Mesenchymal stem cell (in vitro differentiated cells and primary cell): Measurements from ENCODE around the gene HOMEZ.

ENCODE experiments used
- DNase-seq: peaks from one replicate; pipeline ENCODE4 v3.0.0-alpha.2; 2013
- H2AFZ ChIP-seq: one replicate; pipeline ENCODE4 v1.6.1; 2013; ENCODE audit warnings: low read depth, mild to moderate bottlenecking, control low read depth, inconsistent platforms, low read length, moderate library complexity
- H2AK5ac ChIP-seq: 2 replicates; pipeline ENCODE4 v1.6.1; 2013; ENCODE audit warnings: low read length, moderate library complexity, mild to moderate bottlenecking, inconsistent platforms; ENCODE audit not compliant: severe bottlenecking
- H2BK120ac ChIP-seq: one replicate; pipeline ENCODE4 v1.6.1; 2013; ENCODE audit warnings: low read depth, mild to moderate bottlenecking, inconsistent platforms, low read length, moderate library complexity
- H2BK12ac ChIP-seq, 2 experiments: one replicate each; pipeline ENCODE4 v1.6.1; 2013; ENCODE audit warnings: inconsistent platforms in 2 of 2, low read length in 2 of 2, mild to moderate bottlenecking in 2 of 2, moderate library complexity in 2 of 2, control low read depth in 1 of 2
- H2BK15ac ChIP-seq: one replicate; pipeline ENCODE4 v1.6.1; 2013; ENCODE audit warnings: mild to moderate bottlenecking, low read depth, inconsistent platforms; ENCODE audit not compliant: poor library complexity, severe bottlenecking
- H2BK5ac ChIP-seq: 2 replicates; pipeline ENCODE4 v1.6.1; 2013; ENCODE audit warnings: low read depth, mild to moderate bottlenecking, low read length, control low read depth, inconsistent platforms; ENCODE audit not compliant: poor library complexity, severe bottlenecking
- H3K14ac ChIP-seq, 2 experiments: one replicate each; pipeline ENCODE4 v1.6.1; 2013; ENCODE audit warnings: inconsistent platforms in 2 of 2, low read length in 2 of 2, control low read depth in 1 of 2, mild to moderate bottlenecking in 1 of 2, moderate library complexity in 1 of 2
- H3K18ac ChIP-seq, 2 experiments: one replicate each; pipeline ENCODE4 v1.6.1; 2013; ENCODE audit warnings: inconsistent platforms in 2 of 2, low read length in 2 of 2, control low read depth in 1 of 2, low read depth in 1 of 2, mild to moderate bottlenecking in 1 of 2
- H3K23ac ChIP-seq, 2 experiments: one replicate each; pipeline ENCODE4 v1.6.1; 2013; ENCODE audit warnings: inconsistent platforms in 2 of 2, low read length in 2 of 2, mild to moderate bottlenecking in 2 of 2, moderate library complexity in 2 of 2, control low read depth in 1 of 2
- H3K27ac ChIP-seq: 2 replicates; pipeline ENCODE4 v1.5.1; 2013; ENCODE audit warnings: mild to moderate bottlenecking, moderate library complexity, low read length, control low read depth, inconsistent platforms; ENCODE audit not compliant: poor library complexity, severe bottlenecking
- H3K27me3 ChIP-seq, 2 experiments: 2 replicates each; pipeline versions ENCODE4 v1.6.1 to v1.7.0; 2013; ENCODE audit warnings: low read length in 2 of 2, mild to moderate bottlenecking in 2 of 2, moderate library complexity in 2 of 2, control low read depth in 1 of 2, inconsistent platforms in 1 of 2; ENCODE audit not compliant: control insufficient read depth in 1 of 2, insufficient read depth in 1 of 2
- H3K36me3 ChIP-seq, 2 experiments: 2 replicates each; pipeline versions ENCODE4 v1.6.1 to v1.7.0; 2013; ENCODE audit warnings: low read length in 2 of 2, control low read depth in 1 of 2, inconsistent platforms in 1 of 2, low read depth in 1 of 2, mild to moderate bottlenecking in 1 of 2; ENCODE audit not compliant: insufficient read depth in 2 of 2, control insufficient read depth in 1 of 2
- H3K4ac ChIP-seq, 2 experiments: one replicate each; pipeline ENCODE4 v1.6.1; 2013; ENCODE audit warnings: inconsistent platforms in 2 of 2, low read length in 2 of 2, mild to moderate bottlenecking in 2 of 2, moderate library complexity in 2 of 2, control low read depth in 1 of 2, low read depth in 1 of 2
- H3K4me1 ChIP-seq: 2 replicates; pipeline ENCODE4 v1.6.1; 2013; ENCODE audit warnings: low read depth, low read length, control low read depth; ENCODE audit not compliant: control insufficient read depth, insufficient read depth
- H3K4me2 ChIP-seq: 2 replicates; pipeline ENCODE4 v1.6.1; 2013; ENCODE audit warnings: low read length, mild to moderate bottlenecking, inconsistent platforms; ENCODE audit not compliant: poor library complexity, severe bottlenecking
- H3K4me3 ChIP-seq, 2 experiments: 2 replicates each; pipeline versions ENCODE4 v1.5.1 to v1.7.0; 2013; ENCODE audit warnings: low read length in 2 of 2, mild to moderate bottlenecking in 2 of 2, control low read depth in 1 of 2, low read depth in 1 of 2; ENCODE audit not compliant: insufficient read depth in 1 of 2
- H3K79me1 ChIP-seq: replicated peaks from 2 replicates; pipeline ENCODE4 v1.6.1; 2013; ENCODE audit warnings: mild to moderate bottlenecking, control low read depth, low read length, inconsistent platforms; ENCODE audit not compliant: poor library complexity, severe bottlenecking
- H3K9ac ChIP-seq: 2 replicates; pipeline ENCODE4 v1.7.0; 2013; ENCODE audit warnings: mild to moderate bottlenecking, low read length, moderate library complexity
- H3K9me3 ChIP-seq: 2 replicates; pipeline ENCODE4 v1.7.0; 2013; ENCODE audit warnings: mild to moderate bottlenecking, low read length; ENCODE audit not compliant: control insufficient read depth
- H4K8ac ChIP-seq: one replicate; pipeline ENCODE4 v1.6.1; 2013; ENCODE audit warnings: inconsistent platforms, mild to moderate bottlenecking, low read length, moderate library complexity
- H4K91ac ChIP-seq: one replicate; pipeline ENCODE4 v1.6.1; 2013; ENCODE audit warnings: mild to moderate bottlenecking, low read length, inconsistent platforms
- WGBS: methylation state at CpG from one replicate; pipeline ENCODE4 v1.1.7; 2013; ENCODE audit warnings: mixed read lengths; 5-methylcytosine and 5-hydroxymethylcytosine counted together

The HOMEZ gene

GRCh38 chr14:23258256-23258655, 27.7 kb downstream of the HOMEZ start:
- Histone ChIP-seq H2BK5ac (no peak overlapping the region), H3K36me3 (no peaks in the 10 kb centered on the region), H3K27ac (no peak overlapping the region), H4K8ac (no peak overlapping the region), H3K18ac (no peak overlapping the region), H3K4me2 (no peak overlapping the region), H3K14ac (no peak overlapping the region), H2BK15ac (no peak overlapping the region), H2BK120ac (no peak overlapping the region), H3K79me1 (no peaks in the 10 kb centered on the region), H3K23ac (no peak overlapping the region), H4K91ac (no peak overlapping the region), H3K4ac (no peak overlapping the region), H3K27me3 (peaks cover 19% of the 10 kb centered on the region in 2 experiments), H3K4me3 (no peak overlapping the region), H2AK5ac (no peak overlapping the region), H3K9me3 (no peaks in the 10 kb centered on the region), H2BK12ac (no peak overlapping the region), H3K4me1 (no peaks in the 10 kb centered on the region), H2AFZ (no peak overlapping the region), H3K9ac (no peak overlapping the region)
- WGBS: 89% methylated on average over 5 of the region's 5 CpGs
- DNase-seq: no peak

DNA sequence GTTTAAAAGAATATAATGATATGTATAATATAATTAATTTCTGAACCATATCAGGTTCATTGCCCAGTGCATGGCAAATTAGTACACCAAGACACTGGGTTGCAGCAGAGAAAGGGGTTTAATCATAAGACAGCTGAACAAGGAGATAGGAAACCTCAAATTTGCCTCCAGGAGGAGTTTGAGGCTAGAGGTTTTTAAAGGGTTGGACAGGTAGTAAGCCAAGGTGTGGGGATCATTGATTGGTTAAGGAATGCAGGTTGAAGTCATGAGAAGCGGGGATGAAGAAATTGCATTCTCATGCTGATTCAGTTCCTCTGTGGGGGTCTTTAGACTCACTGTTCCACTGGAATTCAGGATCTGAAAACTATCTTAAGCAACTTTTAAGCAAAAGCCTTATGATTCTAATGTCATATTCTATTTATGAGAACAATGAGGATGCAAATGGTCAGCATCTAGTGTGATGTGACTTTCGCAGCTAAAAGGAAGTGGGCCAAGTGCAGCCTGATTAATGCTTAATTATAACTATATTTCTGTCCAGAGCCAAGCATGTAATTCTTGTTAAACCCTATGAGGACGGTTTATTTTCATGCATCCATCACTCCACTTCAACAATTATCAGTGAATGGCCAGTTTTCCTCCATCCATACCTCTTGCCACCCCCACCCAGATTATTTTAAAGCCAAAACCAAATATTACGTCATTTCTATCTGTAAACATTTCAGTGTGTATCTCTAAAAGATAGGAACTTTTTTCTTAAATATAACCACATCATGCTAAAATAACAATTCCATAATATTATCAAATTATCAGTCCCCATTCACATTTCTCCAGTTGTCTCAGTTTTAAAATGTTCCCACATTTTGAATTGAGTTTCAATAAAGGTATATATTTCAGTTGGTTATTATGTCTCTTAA, 33.3 kb downstream of the HOMEZ start:
- H3K9me3 ChIP-seq: no peaks in the 10 kb centered on the region
- no peaks in the 10 kb centered on the region for H3K36me3 ChIP-seq
- no peak overlapping the region for H4K8ac ChIP-seq
- H3K14ac ChIP-seq: no peak overlapping the region
- no peaks in the 10 kb centered on the region for H3K4me1 ChIP-seq
- H3K23ac ChIP-seq: no peak overlapping the region
- no peaks in the 10 kb centered on the region for H3K79me1 ChIP-seq
- no peak overlapping the region for H2AFZ ChIP-seq
- H3K4me3 ChIP-seq: no peak overlapping the region
- no peak overlapping the region for H3K4me2 ChIP-seq
- DNase-seq: no peak
- H2BK12ac ChIP-seq: no peak overlapping the region
- H2BK15ac ChIP-seq: no peak overlapping the region
- no peak overlapping the region for H3K4ac ChIP-seq
- no peak overlapping the region for H2AK5ac ChIP-seq
- H3K18ac ChIP-seq: no peak overlapping the region
- no peak overlapping the region for H2BK120ac ChIP-seq
- peaks cover 9 to 10% of the 10 kb centered on the region in 2 experiments for H3K27me3 ChIP-seq
- H2BK5ac ChIP-seq: no peak overlapping the region
- H4K91ac ChIP-seq: no peak overlapping the region
- no peak overlapping the region for H3K27ac ChIP-seq
- no peak overlapping the region for H3K9ac ChIP-seq
- WGBS: 64% methylated on average over 3 of the region's 4 CpGs

DNA sequence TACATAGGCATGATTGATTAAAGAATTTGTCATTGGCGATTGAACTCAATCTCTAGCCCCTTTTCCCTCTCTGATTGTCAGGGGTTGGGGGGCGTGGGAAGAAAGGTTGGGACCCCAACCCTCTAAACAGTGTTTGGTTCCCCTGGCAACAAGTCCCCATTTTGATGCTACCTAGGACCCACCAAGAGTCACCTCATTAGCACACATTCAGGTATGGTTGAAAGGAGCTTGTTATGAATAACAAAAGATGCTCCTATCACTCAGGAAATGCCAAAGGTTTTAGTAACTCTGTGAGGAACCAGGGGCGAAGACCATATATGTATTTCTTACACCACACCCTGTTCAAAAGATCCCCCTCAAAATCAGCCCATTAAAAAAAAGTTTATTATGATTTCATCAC, 33.9 kb downstream of the HOMEZ start:
- Histone ChIP-seq H2AFZ (no peak overlapping the region), H3K4me3 (no peak overlapping the region), H3K4ac (no peak overlapping the region), H4K91ac (no peak overlapping the region), H3K27ac (no peak overlapping the region), H3K9ac (no peak overlapping the region), H3K4me1 (no peaks in the 10 kb centered on the region), H2AK5ac (no peak overlapping the region), H4K8ac (no peak overlapping the region), H3K14ac (no peak overlapping the region), H3K23ac (no peak overlapping the region), H2BK5ac (no peak overlapping the region), H2BK120ac (no peak overlapping the region), H3K4me2 (no peak overlapping the region), H3K18ac (no peak overlapping the region), H3K79me1 (no peaks in the 10 kb centered on the region), H3K27me3 (peaks cover 9 to 10% of the 10 kb centered on the region in 2 experiments), H2BK15ac (no peak overlapping the region), H3K36me3 (no peaks in the 10 kb centered on the region), H3K9me3 (no peaks in the 10 kb centered on the region), H2BK12ac (no peak overlapping the region)
- DNase-seq: no peak
- 58% methylated on average over 2 of the region's 3 CpGs for WGBS

DNA sequence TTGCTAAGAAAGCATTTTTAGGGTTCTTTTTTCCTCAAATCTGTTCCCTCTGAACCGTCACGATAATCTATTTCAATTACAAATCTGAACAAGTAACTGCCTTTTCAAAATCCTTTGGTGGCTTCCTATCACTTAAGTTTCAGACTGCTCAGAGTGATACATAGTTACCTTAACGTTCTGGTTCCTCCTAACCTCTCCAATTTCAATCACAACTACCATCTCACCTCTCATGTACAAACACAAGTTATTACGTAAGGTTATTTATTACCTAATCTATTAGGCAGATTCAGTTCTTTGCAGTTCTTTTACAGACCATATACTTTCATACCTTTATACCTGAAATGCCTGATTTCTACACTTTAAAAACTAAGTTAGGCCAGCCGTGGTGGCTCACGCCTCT, 36.1 kb downstream of the HOMEZ start:
- H3K9ac ChIP-seq: no peak overlapping the region
- no peaks in the 10 kb centered on the region for H3K9me3 ChIP-seq
- no peak overlapping the region for H2BK120ac ChIP-seq
- H3K4me3 ChIP-seq: no peak overlapping the region
- no peak overlapping the region for H3K4me2 ChIP-seq
- no peak overlapping the region for H3K18ac ChIP-seq
- H2BK15ac ChIP-seq: no peak overlapping the region
- no peak overlapping the region for H4K91ac ChIP-seq
- no peak overlapping the region for H4K8ac ChIP-seq
- H3K23ac ChIP-seq: no peak overlapping the region
- H3K4me1 ChIP-seq: peaks cover 1% of the 10 kb centered on the region
- no peaks in the 10 kb centered on the region for H3K79me1 ChIP-seq
- no peak overlapping the region for H2AFZ ChIP-seq
- H3K27ac ChIP-seq: no peak overlapping the region
- no peak overlapping the region for H3K4ac ChIP-seq
- H3K36me3 ChIP-seq: no peaks in the 10 kb centered on the region
- H3K27me3 ChIP-seq: peaks cover 5 to 9% of the 10 kb centered on the region in 2 experiments
- 87% methylated on average over 6 of the region's 6 CpGs for WGBS
- H2AK5ac ChIP-seq: no peak overlapping the region
- H2BK5ac ChIP-seq: peak overlapping the region; percentile 38
- H3K14ac ChIP-seq: no peak overlapping the region
- DNase-seq: no peak
- H2BK12ac ChIP-seq: no peak overlapping the region
